ENCODE measurements around the gene TEX10. TPM values are rescaled to one million over a fixed set of nuclear protein-coding genes. Genes with fewer than 3 reads are reported as not detected.

The TEX10 gene
- total RNA-seq, 2 experiments from 2014 or later: 21.0 to 24.4 TPM

DNA sequence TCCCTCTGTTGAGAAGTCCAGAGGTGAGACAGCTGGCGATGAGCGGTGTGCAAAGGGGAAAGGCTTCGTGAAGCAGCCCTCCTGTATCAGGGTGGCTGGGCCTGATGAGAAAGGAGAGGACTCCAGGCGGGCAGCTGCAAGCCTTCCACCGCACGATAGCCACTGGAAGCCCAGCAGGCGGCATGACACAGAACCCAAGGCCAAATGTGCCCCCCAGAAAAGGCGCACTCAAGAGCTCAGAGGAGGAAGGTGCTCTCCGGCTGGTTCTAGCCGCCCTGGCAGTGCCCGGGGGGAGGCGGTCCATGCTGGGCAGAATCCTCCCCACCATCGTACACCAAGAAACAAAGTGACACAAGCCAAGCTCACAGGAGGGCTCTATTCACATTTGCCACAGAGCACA lies 60.3 kb downstream of the TEX10 start:
- ATAC-seq: no peak
- CTCF ChIA-PET: no interaction called here
- no peaks in the 10 kb centered on the region for H3K27me3 Mint-ChIP-seq

GRCh38 chr9:100290714-100291113 lies 62.0 kb downstream of the TEX10 start:
- ATAC-seq (no peak), DNase-seq (no peak)
- peaks cover 61% of the 10 kb centered on the region for H3K36me3 Mint-ChIP-seq
- H3K27me3 Mint-ChIP-seq: no peaks in the 10 kb centered on the region
- CTCF ChIA-PET: interaction anchor here (1.0 kb wide), 1 partner anchor 33 kb away, joined by 3 read pairs; no protein-coding TSS in a partner anchor
- H3K27ac Mint-ChIP-seq: no peak overlapping the region
- no peak overlapping the region for H3K4me3 Mint-ChIP-seq
- H3K4me1 Mint-ChIP-seq: no peaks in the 10 kb centered on the region
- peaks cover 1% of the 10 kb centered on the region for H3K9me3 Mint-ChIP-seq (ENCODE audit: low read depth)

More for the DNA sequence above, 60.3 kb downstream of the TEX10 start:
- Mint-ChIP-seq H3K36me3 (peaks cover 48% of the 10 kb centered on the region), H3K4me3 (no peak overlapping the region), H3K4me1 (no peaks in the 10 kb centered on the region), H3K27ac (no peak overlapping the region), H3K9me3 (ENCODE audit: low read depth) (no peaks in the 10 kb centered on the region)
- DNase-seq: no peak

DNA sequence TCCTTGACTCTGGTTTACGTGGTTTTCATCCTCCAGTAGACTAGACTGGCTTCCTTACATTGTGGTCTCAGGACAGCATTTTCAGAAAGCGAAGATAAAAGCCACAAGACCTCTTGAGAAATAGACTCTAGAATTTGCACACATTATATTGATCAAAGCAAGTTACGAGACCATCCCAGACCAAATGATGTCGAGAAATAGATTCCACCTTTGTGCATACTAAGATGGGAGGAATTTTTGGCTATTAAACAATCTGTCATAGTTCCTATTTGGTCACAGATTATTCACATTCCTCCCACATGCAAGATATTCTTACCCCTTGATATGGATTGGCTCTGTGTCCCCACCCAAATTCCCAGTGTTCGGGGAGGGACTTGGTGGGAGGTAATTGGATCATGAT lies 65.6 kb downstream of the TEX10 start:
- no peak overlapping the region for H3K4me3 Mint-ChIP-seq
- no peaks in the 10 kb centered on the region for H3K4me1 Mint-ChIP-seq
- peaks cover 6% of the 10 kb centered on the region for H3K9me3 Mint-ChIP-seq (ENCODE audit: low read depth)
- H3K27me3 Mint-ChIP-seq: no peaks in the 10 kb centered on the region
- CTCF ChIA-PET: no interaction called here
- H3K36me3 Mint-ChIP-seq: peaks cover 69% of the 10 kb centered on the region
- no peak overlapping the region for H3K27ac Mint-ChIP-seq
- DNase-seq: no peak
- ATAC-seq: no peak

GRCh38 chr9:100286257-100286656 lies 66.5 kb downstream of the TEX10 start:
- H3K27ac Mint-ChIP-seq: no peak overlapping the region
- peaks cover 6% of the 10 kb centered on the region for H3K9me3 Mint-ChIP-seq (ENCODE audit: low read depth)
- no peak for ATAC-seq
- no peaks in the 10 kb centered on the region for H3K4me1 Mint-ChIP-seq
- H3K27me3 Mint-ChIP-seq: no peaks in the 10 kb centered on the region
- CTCF ChIA-PET: no interaction called here
- no peak for DNase-seq
- H3K4me3 Mint-ChIP-seq: no peak overlapping the region
- H3K36me3 Mint-ChIP-seq: peaks cover 62% of the 10 kb centered on the region

GRCh38 chr9:100285601-100286000 lies 67.1 kb downstream of the TEX10 start:
- CTCF ChIA-PET: no interaction called here
- Mint-ChIP-seq H3K27me3 (no peaks in the 10 kb centered on the region), H3K36me3 (peaks cover 58% of the 10 kb centered on the region), H3K4me1 (no peaks in the 10 kb centered on the region), H3K27ac (no peak overlapping the region), H3K9me3 (ENCODE audit: low read depth) (peaks cover 6% of the 10 kb centered on the region), H3K4me3 (no peak overlapping the region)
- no peak for ATAC-seq
- DNase-seq: no peak

DNA sequence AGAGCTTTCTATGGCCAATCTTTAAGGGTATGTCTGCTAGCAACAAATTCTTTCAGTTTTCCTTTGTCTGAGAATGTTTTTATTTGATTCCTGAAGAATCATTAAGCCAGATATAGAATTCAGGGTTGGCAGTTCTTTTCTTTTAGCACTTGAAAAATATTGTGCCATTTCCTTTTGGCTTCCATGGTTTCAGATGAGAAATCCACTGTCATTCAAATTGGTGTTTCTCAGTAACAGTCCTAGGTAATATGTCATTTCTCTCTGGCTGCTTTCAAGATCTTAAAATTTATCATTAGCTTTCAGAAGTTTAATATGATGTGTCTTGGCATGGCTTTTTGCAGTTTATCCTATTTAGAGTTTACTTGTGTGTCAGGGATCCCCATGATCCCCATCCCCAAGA lies 67.7 kb downstream of the TEX10 start:
- peaks cover 57% of the 10 kb centered on the region for H3K36me3 Mint-ChIP-seq
- no peak for ATAC-seq

GRCh38 chr9:100284247-100284646 lies 68.5 kb downstream of the TEX10 start:
- no peak for ATAC-seq

More for the DNA sequence above, 67.7 kb downstream of the TEX10 start:
- Mint-ChIP-seq H3K4me3 (no peak overlapping the region), H3K27me3 (no peaks in the 10 kb centered on the region), H3K27ac (no peak overlapping the region), H3K9me3 (ENCODE audit: low read depth) (peaks cover 6% of the 10 kb centered on the region), H3K4me1 (no peaks in the 10 kb centered on the region)
- DNase-seq: no peak
- CTCF ChIA-PET: no interaction called here

DNA sequence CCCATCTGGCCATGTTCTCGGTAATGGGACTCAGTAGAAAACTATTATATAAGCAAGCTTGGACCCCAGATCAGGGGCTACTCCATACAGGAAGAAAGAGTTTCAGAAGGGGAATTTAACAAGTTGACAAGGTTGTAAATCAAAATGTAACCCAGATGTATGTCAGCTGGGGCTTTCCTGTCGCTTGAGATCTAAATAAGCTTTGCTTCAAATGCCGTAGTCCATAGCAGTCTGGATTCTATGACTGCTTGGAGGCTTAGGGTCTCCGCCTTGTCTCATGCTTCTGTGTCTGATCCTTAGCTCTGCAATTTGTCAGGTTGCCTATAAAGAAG lies 70.4 kb downstream of the TEX10 start:
- Mint-ChIP-seq H3K27me3 (no peaks in the 10 kb centered on the region), H3K4me3 (no peak overlapping the region), H3K36me3 (peaks cover 40% of the 10 kb centered on the region), H3K9me3 (ENCODE audit: low read depth) (peaks cover 6% of the 10 kb centered on the region), H3K27ac (no peak overlapping the region), H3K4me1 (no peaks in the 10 kb centered on the region)
- CTCF ChIA-PET: interaction anchor here (0.8 to 1.1 kb wide), 2 partner anchors 15 to 276 kb away, joined by 3 to 4 read pairs; no protein-coding TSS in a partner anchor
- DNase-seq (no peak), ATAC-seq (no peak)

More at GRCh38 chr9:100284247-100284646, 68.5 kb downstream of the TEX10 start:
- peaks cover 49% of the 10 kb centered on the region for H3K36me3 Mint-ChIP-seq
- CTCF ChIA-PET: no interaction called here
- H3K4me1 Mint-ChIP-seq: no peaks in the 10 kb centered on the region
- H3K9me3 Mint-ChIP-seq (ENCODE audit: low read depth): peaks cover 6% of the 10 kb centered on the region
- no peak overlapping the region for H3K4me3 Mint-ChIP-seq
- H3K27me3 Mint-ChIP-seq: no peaks in the 10 kb centered on the region
- H3K27ac Mint-ChIP-seq: no peak overlapping the region
- DNase-seq: no peak

GRCh38 chr9:100281676-100282387 lies 70.9 kb downstream of the TEX10 start:
- Mint-ChIP-seq H3K4me3 (no peak overlapping the region), H3K27ac (no peak overlapping the region), H3K4me1 (no peaks in the 10 kb centered on the region), H3K9me3 (ENCODE audit: low read depth) (peaks cover 6% of the 10 kb centered on the region), H3K36me3 (peaks cover 40% of the 10 kb centered on the region), H3K27me3 (no peaks in the 10 kb centered on the region)
- DNase-seq (no peak), ATAC-seq (no peak)
- CTCF ChIA-PET: interaction anchor here (0.8 to 1.1 kb wide), 2 partner anchors 15 to 275 kb away, joined by 3 to 4 read pairs; no protein-coding TSS in a partner anchor

- peaks cover 39% of the 10 kb centered on the region for H3K36me3 Mint-ChIP-seq
- CTCF ChIA-PET: no interaction called here
- H3K4me3 Mint-ChIP-seq: no peak overlapping the region
Observed at GRCh38 chr9:100281066-100281465, 71.7 kb downstream of the TEX10 start.

GRCh38 chr9:100277166-100277979 lies 75.4 kb downstream of the TEX10 start:
- H3K9me3 Mint-ChIP-seq (ENCODE audit: low read depth): no peaks in the 10 kb centered on the region

More at GRCh38 chr9:100281066-100281465, 71.7 kb downstream of the TEX10 start:
- Mint-ChIP-seq H3K9me3 (ENCODE audit: low read depth) (peaks cover 6% of the 10 kb centered on the region), H3K4me1 (no peaks in the 10 kb centered on the region), H3K27ac (no peak overlapping the region), H3K27me3 (no peaks in the 10 kb centered on the region)
- ATAC-seq (no peak), DNase-seq (no peak)

DNA sequence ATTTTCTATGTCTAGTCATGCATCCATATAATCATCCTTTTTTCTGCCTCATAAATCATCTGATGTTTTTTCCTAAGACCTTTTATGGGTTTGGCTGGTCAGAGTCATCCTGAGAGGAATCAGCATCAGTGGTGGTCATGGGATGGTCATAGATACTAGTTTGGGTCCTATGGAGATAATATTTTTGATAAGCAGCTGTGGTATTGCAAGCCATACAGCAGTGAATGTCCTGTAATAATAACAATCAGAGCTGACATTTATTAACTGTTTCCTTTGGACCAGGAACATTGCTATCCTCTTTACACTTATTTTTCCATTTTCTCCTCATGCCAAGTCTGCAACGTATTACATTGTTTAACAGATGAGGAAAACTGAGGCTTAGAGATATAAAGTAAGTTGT lies 83.1 kb downstream of the TEX10 start:
- CTCF ChIA-PET: no interaction called here
- no peak for ATAC-seq
- H3K27ac Mint-ChIP-seq: no peak overlapping the region

More at GRCh38 chr9:100277166-100277979, 75.4 kb downstream of the TEX10 start:
- H3K27me3 Mint-ChIP-seq: no peaks in the 10 kb centered on the region
- no peak for DNase-seq
- H3K27ac Mint-ChIP-seq: no peak overlapping the region
- H3K36me3 Mint-ChIP-seq: peaks cover 28% of the 10 kb centered on the region
- no peaks in the 10 kb centered on the region for H3K4me1 Mint-ChIP-seq
- no peak for ATAC-seq
- CTCF ChIA-PET: no interaction called here
- H3K4me3 Mint-ChIP-seq: no peak overlapping the region

GRCh38 chr9:100268271-100268670 lies 84.5 kb downstream of the TEX10 start:
- H3K9me3 Mint-ChIP-seq (ENCODE audit: low read depth): no peaks in the 10 kb centered on the region
- H3K27me3 Mint-ChIP-seq: no peaks in the 10 kb centered on the region
- no peaks in the 10 kb centered on the region for H3K4me1 Mint-ChIP-seq
- peaks cover 21% of the 10 kb centered on the region for H3K36me3 Mint-ChIP-seq
- CTCF ChIA-PET: no interaction called here
- H3K27ac Mint-ChIP-seq: no peak overlapping the region
- DNase-seq: no peak
- H3K4me3 Mint-ChIP-seq: no peak overlapping the region
- ATAC-seq: no peak

More for the DNA sequence above, 83.1 kb downstream of the TEX10 start:
- Mint-ChIP-seq H3K27me3 (no peaks in the 10 kb centered on the region), H3K9me3 (ENCODE audit: low read depth) (no peaks in the 10 kb centered on the region), H3K4me1 (no peaks in the 10 kb centered on the region), H3K4me3 (no peak overlapping the region), H3K36me3 (peaks cover 19% of the 10 kb centered on the region)
- DNase-seq: no peak

DNA sequence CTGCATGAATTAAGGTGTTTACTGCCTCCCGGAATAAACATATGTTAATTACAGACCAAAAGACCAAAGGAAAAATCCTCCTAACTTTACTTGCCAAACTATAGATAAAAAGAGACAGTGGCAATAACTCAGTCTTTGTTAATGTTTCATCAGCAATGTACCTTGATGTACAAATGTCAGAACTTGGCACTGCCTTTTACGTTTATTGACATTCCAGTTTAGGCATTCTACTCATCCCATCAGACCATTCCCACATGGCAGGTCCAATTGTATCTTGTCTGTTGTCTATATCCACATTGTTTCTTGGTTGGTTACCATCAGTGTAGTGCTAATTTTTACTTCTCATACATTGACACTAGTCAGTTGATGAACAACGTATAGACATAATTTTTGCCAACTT lies 85.5 kb downstream of the TEX10 start:
- ATAC-seq: no peak
- H3K27ac Mint-ChIP-seq: no peak overlapping the region
- peaks cover 16% of the 10 kb centered on the region for H3K36me3 Mint-ChIP-seq
- no peaks in the 10 kb centered on the region for H3K27me3 Mint-ChIP-seq
- H3K4me1 Mint-ChIP-seq: no peaks in the 10 kb centered on the region
- DNase-seq: no peak
- no peaks in the 10 kb centered on the region for H3K9me3 Mint-ChIP-seq (ENCODE audit: low read depth)
- CTCF ChIA-PET: no interaction called here
- no peak overlapping the region for H3K4me3 Mint-ChIP-seq
